Smooth muscle cell (in vitro differentiated cells): ENCODE measurements around the gene ACCS. TPM values are rescaled to one million over a fixed set of nuclear protein-coding genes. Genes with fewer than 3 reads are reported as not detected.

Experiments used
- DNase-seq: peaks from one replicate; lab custom pipeline; 2025; ENCODE audit not compliant: unreplicated experiment; lab: John Stamatoyannopoulos, UW
- H2AFZ ChIP-seq: fragments of 200-600 bp; sonication (generic); 2 replicates; pipeline ENCODE4 v1.6.0; 2016; ENCODE audit warnings: antibody characterized with exemption, low read depth, mild to moderate bottlenecking
- H3F3A ChIP-seq: fragments of 200-600 bp; sonication (generic); 2 replicates; pipeline ENCODE4 v1.6.0; 2017; ENCODE audit warnings: antibody characterized with exemption, low read depth
- H3K27ac ChIP-seq: fragments of 200-600 bp; sonication (generic); 2 replicates; pipeline ENCODE4 v1.5.1; 2016; ENCODE audit warnings: low read depth, mild to moderate bottlenecking
- H3K27me3 ChIP-seq: fragments of 200-600 bp; sonication (generic); 2 replicates; pipeline ENCODE4 v1.6.1; 2016; ENCODE audit warnings: low read depth, mild to moderate bottlenecking
- H3K36me3 ChIP-seq: fragments of 200-600 bp; sonication (generic); 2 replicates; pipeline ENCODE4 v1.5.1; 2016; ENCODE audit warnings: low read depth
- H3K4me1 ChIP-seq: fragments of 200-600 bp; sonication (generic); 2 replicates; pipeline ENCODE4 v1.5.1; 2016; ENCODE audit warnings: low read depth
- H3K4me2 ChIP-seq: fragments of 200-600 bp; sonication (generic); 2 replicates; pipeline ENCODE4 v1.6.0; 2016; ENCODE audit warnings: mild to moderate bottlenecking
- H3K4me3 ChIP-seq: fragments of 200-600 bp; sonication (generic); 2 replicates; pipeline ENCODE4 v1.5.1; 2016; ENCODE audit warnings: mild to moderate bottlenecking
- H3K79me2 ChIP-seq: fragments of 200-600 bp; sonication (generic); 2 replicates; pipeline ENCODE4 v1.6.0; 2016; ENCODE audit warnings: low read depth, mild to moderate bottlenecking
- H3K9ac ChIP-seq: fragments of 200-600 bp; sonication (generic); 2 replicates; pipeline ENCODE4 v1.6.0; 2016; ENCODE audit warnings: low read depth
- H3K9me3 ChIP-seq: fragments of 200-600 bp; sonication (generic); replicated peaks from 2 replicates; pipeline ENCODE4 v1.5.1; 2016; ENCODE audit warnings: low read depth
- H4K20me1 ChIP-seq: fragments of 200-600 bp; sonication (generic); 2 replicates; pipeline ENCODE4 v1.6.0; 2016; ENCODE audit warnings: low read depth
- CTCF ChIP-seq: fragments of 200-600 bp; sonication (generic); IDR thresholded peaks from 2 replicates; pipeline ENCODE4 v1.5.1; 2017; ENCODE audit warnings: borderline replicate concordance, mild to moderate bottlenecking, antibody characterized with exemption; ENCODE audit not compliant: insufficient read depth, poor library complexity, severe bottlenecking
- WGBS: methylation state at CpG from one replicate; pipeline ENCODE4 v1.1.7; 2016; ENCODE audit warnings: low lambda C conversion rate; 5-methylcytosine and 5-hydroxymethylcytosine counted together
- polyA plus RNA-seq: library from polyadenylated mRNA; unstranded; fragments of >200 nt; fragmentation: Nextera tagmentation; extraction: Ambion mirVana; gene quantifications from 2 replicates; pipeline ENCODE4 v1.2.1, GENCODE V29; 2016
- total RNA-seq: library from RNA; depleted of rRNA; stranded (reverse); fragments of >200 nt; gene quantifications from 2 replicates; pipeline ENCODE4 v1.2.3, GENCODE V29; 2014

Gene ACCS
- total and polyA plus RNA-seq, 2 experiments from 2014 or later = 3.5 to 4.1 TPM

GRCh38 chr11:44018127-44018521, 47.9 kb upstream of the ACCS start:
- no peak overlapping the region for H2AFZ ChIP-seq
- H3K4me3 ChIP-seq = no peak overlapping the region
- H3K36me3 ChIP-seq = no peaks in the 10 kb centered on the region
- DNase-seq = no peak
- no peaks in the 10 kb centered on the region for H3K4me1 ChIP-seq
- H3K27me3 ChIP-seq = no peaks in the 10 kb centered on the region
- TF ChIP-seq CTCF = no peak
- no peak overlapping the region for H3K4me2 ChIP-seq
- no peaks in the 10 kb centered on the region for H4K20me1 ChIP-seq
- H3F3A ChIP-seq = no peaks in the 10 kb centered on the region
- H3K79me2 ChIP-seq = no peaks in the 10 kb centered on the region
- no peaks in the 10 kb centered on the region for H3K9me3 ChIP-seq
- 62% methylated on average over 4 of the region's 4 CpGs for WGBS
- H3K27ac ChIP-seq = no peak overlapping the region
- no peak overlapping the region for H3K9ac ChIP-seq

GRCh38 chr11:44018829-44019228, 47.2 kb upstream of the ACCS start:
- Histone ChIP-seq H3K9me3 (no peaks in the 10 kb centered on the region), H3K27ac (no peak overlapping the region), H3K27me3 (no peaks in the 10 kb centered on the region), H3K4me3 (no peak overlapping the region), H2AFZ (no peak overlapping the region), H3K79me2 (no peaks in the 10 kb centered on the region), H3F3A (no peaks in the 10 kb centered on the region), H3K4me2 (no peak overlapping the region), H3K4me1 (no peaks in the 10 kb centered on the region), H4K20me1 (no peaks in the 10 kb centered on the region), H3K36me3 (no peaks in the 10 kb centered on the region), H3K9ac (no peak overlapping the region)
- DNase-seq = no peak
- no peak for TF ChIP-seq CTCF
- 82% methylated on average over 2 of the region's 2 CpGs for WGBS

- no peak for DNase-seq
- no peak overlapping the region for H3K9ac ChIP-seq
- no peaks in the 10 kb centered on the region for H3K9me3 ChIP-seq
- no peak overlapping the region for H3K4me2 ChIP-seq
- no peak for TF ChIP-seq CTCF
- H3K4me3 ChIP-seq = no peak overlapping the region
- peaks cover 9% of the 10 kb centered on the region for H3K4me1 ChIP-seq
- H3K36me3 ChIP-seq = peaks cover 4% of the 10 kb centered on the region
- H3K27me3 ChIP-seq = no peaks in the 10 kb centered on the region
- peaks cover 6% of the 10 kb centered on the region for H3F3A ChIP-seq
- no peaks in the 10 kb centered on the region for H4K20me1 ChIP-seq
- no peak overlapping the region for H2AFZ ChIP-seq
- H3K79me2 ChIP-seq = no peaks in the 10 kb centered on the region
- WGBS = 88% methylated on average over 1 of the region's 1 CpG
- no peak overlapping the region for H3K27ac ChIP-seq
These were observed 41.1 kb upstream of the ACCS start for GRCh38 chr11:44024977-44025376.

GRCh38 chr11:44025727-44026126, 40.3 kb upstream of the ACCS start:
- Histone ChIP-seq H3K9me3 (no peaks in the 10 kb centered on the region), H3K9ac (no peak overlapping the region), H4K20me1 (no peaks in the 10 kb centered on the region), H3K79me2 (no peaks in the 10 kb centered on the region), H3K27ac (no peak overlapping the region), H3K27me3 (no peaks in the 10 kb centered on the region), H3F3A (peaks cover 6% of the 10 kb centered on the region), H3K4me1 (peaks cover 16% of the 10 kb centered on the region), H3K4me3 (no peak overlapping the region), H2AFZ (no peak overlapping the region), H3K36me3 (peaks cover 4% of the 10 kb centered on the region), H3K4me2 (no peak overlapping the region)
- TF ChIP-seq CTCF = no peak
- no peak for DNase-seq
